DMS53 (cell line): ENCODE data around the gene VWA3A.
A peak's percentile ranks its signal among the peaks of the same experiment; 100 is the strongest.

ENCODE experiments used
- DNase-seq: peaks from one replicate; lab custom pipeline; 2025; lab: John Stamatoyannopoulos, UW

VWA3A gene

DNA sequence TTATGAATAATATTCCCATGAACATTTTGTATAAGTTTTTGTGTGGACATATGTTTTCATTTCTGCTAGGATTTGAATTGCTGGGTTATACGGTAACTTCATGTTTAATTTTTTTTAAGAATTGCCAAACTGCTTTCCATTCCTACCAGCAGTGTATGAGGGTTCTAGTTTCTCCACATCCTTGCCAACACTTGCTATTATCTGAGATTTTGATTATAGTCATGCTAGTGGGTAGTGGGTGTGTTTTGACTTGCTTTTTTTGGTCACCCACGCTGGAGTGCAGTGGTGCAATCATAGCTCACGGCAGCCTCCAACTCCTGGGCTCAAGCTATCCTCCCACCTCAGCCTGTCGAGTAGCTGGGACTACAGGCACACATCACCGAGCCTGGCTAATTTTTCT is 110.8 kb downstream of the VWA3A start:
- no peak for DNase-seq

DNA sequence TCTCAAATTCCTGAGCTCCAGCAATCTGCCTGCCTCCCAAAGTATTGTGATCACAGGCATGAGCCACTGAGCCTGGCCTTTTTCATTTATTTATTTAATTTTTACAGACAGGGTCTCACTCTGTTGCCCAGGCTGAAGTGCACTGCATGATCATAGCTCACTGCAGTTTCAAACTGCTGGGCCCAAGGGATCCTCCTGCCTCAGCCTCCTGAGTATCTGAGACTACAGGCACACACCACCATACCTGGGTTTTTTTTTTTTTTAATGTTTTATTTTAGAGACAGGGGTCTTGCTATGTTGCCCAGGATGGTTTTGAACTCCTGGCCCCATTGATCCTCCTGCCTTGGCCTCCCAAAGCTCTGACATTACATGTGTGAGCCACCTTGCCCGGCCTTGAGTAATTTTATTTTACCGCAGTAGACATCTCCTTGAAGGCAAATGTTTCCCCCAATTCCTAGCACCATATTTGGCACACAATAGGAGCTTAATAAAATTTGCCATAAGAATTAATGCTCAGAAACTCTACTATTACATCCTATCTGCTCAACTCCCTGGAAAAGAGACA is 111.8 kb downstream of the VWA3A start:
- DNase-seq: no peak

DNA sequence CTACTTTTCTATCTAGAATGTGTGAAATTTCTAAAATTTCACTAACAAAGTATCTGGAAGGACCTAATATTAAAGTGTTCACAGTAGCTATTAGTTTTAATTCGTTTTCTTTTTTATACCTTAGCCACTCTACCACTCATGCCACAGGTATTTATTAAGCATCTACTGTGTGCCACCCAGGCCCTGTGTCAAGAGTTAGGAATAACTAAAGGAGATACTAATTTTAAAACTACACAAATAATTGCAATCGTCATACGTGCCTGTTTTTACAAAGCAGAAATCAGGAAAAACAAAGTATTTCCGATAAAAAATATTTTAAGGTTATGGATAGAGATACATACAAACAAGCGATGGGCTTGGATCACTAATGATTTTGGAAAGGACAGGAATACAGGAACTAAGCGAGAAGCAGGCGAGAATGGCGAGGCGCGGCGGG is 113.3 kb downstream of the VWA3A start:
- DNase-seq: no peak

DNA sequence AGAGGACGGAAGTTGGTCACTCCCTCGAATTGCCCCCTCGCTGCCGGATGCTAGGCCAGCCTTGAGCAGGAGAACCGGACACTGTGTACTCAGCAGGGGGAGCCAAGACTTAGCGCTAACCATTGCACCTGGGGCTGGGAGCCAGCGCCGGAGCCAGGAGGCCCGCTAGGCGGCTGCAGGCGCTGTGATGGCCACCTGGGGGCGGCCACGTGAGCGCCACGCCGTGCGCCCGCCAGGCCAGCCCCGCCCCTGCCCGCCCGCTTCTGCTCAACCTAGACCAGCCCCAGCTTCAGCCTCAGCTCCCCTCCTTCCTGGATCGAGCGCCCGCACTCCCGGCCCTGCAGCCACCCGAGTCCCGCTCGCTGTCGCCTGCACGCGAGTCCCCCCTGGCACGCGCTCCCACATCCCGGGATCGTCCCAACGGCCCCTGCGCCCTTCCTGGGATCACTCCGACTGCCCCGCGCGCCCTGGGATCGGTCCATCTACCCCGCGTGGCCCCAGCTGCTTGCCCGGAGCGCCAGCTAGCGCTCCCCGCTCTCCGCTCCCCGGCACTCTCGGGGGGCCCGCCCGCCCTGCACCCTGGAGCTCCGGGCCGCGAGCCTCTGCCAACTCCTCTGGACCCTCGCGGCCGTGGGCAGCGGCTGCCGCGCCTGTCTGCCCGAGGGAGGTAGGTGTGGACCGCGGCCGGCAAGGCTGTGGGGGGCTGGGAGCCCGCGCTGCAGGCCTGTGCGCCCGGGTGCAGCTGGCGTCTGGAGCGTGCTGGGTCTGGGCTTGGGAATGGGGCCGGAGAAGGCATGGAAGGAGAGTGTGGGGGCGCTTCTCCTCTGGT is 113.9 kb downstream of the VWA3A start, which contains the start of gene EEF2K:
EEF2K (plus strand) TSS at position 266 of the 829 bp plus-strand sequence. CDS start 19,452 bp downstream, outside the sequence.
- peak; percentile 96 for DNase-seq
